Occipital lobe (tissue), 2 donors: Measurements from ENCODE around the gene FOXD4L1. TPM values are rescaled to one million over a fixed set of nuclear protein-coding genes. Genes with fewer than 3 reads are reported as not detected.
"Not testable (repeated sequence)": the region's sequence is repeated elsewhere in the genome, so short reads cannot be mapped to it uniquely, and the experiment has no call there.

Source experiments
- DNase-seq: peaks from one replicate; lab custom pipeline; 2025; lab: John Stamatoyannopoulos, UW
- total RNA-seq: library from RNA; depleted of rRNA; stranded (reverse); fragments of >200 nt; gene quantifications from one replicate; pipeline ENCODE4 v1.2.3, GENCODE V29; 2014

The FOXD4L1 gene
- total RNA-seq, result 0.31 TPM

DNA sequence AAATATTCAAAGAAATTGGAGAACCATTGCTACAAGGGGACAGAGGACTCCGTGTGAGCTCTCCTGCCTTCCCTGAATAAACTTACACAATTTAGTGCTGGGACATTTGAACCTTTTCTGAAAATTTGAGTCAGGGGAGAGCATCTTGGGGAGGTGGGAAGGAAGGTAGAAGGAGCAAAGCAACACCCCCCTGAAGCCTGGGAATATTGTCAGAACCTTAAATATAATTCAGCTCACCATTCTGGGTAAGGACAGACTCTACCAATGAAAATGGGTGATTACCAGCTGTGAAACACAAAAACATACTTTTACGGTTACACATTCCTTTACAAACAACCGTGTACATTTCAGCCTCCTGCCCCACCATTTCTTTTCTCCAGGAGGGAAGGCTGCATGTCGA is at the start of gene FOXD4L1:
Gene FOXD4L1 (plus strand): TSS at position 301 of the 400 bp plus-strand sequence. CDS start 592 bp downstream, outside the sequence.
- not testable (repeated sequence) for DNase-seq

DNA sequence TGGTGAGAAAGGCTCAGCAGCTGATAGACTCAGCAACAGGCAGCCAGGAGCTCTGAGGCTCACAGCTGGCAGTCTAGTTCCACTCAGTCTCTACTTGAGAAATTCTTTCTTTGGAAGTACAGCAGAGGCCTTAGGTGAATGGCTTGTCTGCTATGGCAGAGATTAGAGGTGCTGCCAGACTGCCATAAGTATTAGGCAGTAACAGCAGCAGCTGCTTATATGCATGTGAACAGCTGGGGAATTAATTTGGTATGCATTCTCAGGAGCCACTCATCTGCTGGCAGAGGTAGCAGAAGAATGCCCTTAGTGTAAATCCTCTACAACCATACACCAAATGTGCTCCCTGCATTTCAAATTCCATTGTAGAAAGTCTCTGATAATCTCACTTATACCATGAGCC is 32.7 kb upstream of the FOXD4L1 start:
- not testable (repeated sequence) for DNase-seq

DNA sequence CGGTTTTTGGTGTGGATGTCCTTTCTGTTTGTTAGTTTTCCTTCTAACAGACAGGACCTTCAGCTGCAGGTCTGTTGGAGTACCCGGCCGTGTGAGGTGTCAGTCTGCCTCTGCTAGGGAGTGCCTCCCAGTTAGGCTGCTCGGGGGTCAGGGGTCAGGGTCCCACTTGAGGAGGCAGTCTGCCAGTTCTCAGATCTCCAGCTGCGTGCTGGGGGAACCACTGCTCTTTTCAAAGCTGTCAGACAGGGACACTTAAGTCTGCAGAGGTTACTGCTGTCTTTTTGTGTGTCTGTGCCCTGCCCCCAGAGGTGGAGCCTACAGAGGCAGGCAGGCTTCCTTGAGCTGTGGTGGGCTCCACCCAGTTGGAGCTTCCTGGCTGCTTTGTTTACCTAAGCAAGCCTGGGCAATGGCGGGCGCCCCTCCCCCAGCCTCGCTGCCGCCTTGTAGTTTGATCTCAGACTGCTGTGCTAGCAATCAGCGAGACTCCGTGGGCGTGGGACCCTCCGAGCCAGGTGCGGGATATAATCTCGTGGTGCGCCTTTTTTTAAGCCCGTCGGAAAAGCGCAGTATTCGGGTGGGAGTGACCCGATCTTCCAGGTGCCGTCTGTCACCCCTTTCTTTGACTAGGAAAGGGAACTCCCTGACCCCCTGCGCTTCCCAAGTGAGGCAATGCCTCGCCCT is 21.6 kb upstream of the FOXD4L1 start:
- DNase-seq, result not testable (repeated sequence)

DNA sequence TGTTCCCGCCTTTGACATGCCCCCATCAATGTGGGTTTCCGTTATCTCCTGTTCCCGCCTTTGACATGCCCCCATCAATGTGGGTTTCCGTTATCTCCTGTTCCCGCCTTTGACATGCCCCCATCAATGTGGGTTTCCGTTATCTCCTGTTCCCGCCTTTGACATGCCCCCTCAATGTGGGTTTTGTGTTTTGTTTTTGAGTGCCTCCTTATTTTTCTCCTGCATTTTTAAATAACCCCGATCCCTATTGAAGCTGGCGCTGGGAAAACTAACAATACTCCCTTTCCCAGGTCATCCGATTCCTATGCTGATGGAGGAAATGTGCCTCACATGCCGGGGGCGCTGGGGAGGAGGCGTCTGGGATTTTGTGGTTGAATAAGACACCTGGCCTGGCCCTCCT is 1.9 kb upstream of the FOXD4L1 start:
- not testable (repeated sequence) for DNase-seq

DNA sequence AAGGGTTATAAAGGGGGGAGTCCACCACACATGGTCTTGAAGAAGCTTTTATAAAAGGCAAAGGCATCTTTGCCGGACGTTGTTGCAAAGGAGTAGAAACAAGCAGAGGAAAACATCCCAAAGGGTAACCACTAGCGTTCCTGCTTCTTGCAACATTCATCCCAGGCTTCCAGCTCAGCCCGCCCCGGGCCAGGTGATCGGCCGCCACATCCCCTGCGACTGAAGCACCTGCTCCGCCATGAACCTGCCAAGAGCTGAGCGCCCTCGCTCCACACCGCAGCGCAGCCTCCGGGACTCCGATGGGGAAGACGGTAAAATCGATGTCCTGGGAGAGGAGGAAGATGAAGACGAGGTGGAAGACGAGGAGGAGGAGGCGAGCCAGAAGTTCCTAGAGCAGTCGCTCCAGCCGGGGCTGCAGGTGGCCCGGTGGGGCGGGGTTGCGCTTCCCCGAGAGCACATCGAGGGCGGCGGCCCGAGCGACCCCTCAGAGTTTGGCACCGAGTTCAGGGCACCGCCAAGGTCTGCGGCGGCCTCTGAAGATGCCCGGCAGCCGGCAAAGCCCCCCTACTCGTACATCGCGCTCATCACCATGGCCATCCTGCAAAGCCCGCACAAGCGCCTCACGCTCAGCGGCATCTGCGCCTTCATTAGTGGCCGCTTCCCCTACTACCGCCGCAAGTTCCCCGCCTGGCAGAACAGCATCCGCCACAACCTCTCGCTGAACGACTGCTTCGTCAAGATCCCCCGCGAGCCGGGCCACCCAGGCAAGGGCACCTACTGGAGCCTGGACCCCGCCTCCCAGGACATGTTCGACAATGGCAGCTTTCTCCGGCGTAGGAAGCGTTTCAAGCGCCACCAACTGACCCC is 787 bp downstream of the FOXD4L1 start:
- DNase-seq, result not testable (repeated sequence)

DNA sequence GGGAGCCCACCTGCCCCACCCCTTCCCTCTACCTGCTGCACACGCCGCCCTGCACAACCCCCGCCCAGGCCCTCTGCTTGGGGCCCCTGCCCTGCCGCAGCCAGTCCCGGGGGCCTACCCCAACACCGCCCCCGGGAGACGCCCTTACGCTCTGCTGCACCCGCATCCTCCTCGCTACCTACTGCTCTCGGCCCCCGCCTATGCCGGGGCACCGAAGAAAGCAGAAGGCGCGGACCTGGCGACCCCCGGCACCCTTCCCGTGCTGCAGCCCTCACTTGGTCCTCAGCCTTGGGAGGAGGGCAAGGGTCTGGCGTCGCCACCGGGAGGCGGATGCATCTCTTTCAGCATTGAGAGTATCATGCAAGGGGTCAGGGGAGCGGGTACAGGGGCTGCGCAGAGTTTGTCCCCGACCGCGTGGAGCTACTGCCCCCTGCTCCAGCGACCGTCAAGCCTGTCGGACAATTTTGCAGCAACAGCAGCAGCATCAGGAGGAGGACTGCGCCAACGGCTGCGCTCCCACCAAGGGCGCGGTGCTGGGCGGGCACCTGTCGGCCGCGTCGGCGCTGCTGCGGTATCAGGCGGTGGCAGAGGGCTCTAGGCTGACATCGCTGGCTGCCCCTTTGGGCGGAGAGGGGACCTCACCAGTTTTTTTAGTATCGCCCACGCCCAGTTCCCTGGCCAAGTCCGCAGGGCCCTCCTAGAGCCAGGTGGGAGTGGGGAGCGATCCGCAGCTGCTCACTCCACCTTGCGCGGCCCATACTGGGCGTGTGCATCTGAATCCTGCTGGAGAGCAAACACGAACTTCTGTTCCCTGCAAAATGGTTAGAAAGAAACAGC is 1.6 kb downstream of the FOXD4L1 start:
- DNase-seq, result not testable (repeated sequence)

DNA sequence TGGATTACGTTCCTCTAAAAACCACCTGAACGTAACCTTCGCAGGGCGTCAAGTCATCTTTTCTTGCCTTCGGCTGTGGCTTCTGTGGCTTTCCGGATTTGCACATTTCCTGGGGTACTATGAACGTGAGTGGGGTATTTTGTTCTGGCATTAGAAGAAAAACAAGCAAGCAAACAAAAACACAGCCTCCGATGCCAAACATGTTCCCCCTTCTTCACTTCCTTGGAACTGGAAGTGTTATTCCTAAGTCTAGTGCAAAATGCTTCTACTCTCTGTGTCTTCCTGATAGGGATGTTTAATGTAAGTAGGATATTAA is 2.2 kb downstream of the FOXD4L1 start:
- DNase-seq, result not testable (repeated sequence)

DNA sequence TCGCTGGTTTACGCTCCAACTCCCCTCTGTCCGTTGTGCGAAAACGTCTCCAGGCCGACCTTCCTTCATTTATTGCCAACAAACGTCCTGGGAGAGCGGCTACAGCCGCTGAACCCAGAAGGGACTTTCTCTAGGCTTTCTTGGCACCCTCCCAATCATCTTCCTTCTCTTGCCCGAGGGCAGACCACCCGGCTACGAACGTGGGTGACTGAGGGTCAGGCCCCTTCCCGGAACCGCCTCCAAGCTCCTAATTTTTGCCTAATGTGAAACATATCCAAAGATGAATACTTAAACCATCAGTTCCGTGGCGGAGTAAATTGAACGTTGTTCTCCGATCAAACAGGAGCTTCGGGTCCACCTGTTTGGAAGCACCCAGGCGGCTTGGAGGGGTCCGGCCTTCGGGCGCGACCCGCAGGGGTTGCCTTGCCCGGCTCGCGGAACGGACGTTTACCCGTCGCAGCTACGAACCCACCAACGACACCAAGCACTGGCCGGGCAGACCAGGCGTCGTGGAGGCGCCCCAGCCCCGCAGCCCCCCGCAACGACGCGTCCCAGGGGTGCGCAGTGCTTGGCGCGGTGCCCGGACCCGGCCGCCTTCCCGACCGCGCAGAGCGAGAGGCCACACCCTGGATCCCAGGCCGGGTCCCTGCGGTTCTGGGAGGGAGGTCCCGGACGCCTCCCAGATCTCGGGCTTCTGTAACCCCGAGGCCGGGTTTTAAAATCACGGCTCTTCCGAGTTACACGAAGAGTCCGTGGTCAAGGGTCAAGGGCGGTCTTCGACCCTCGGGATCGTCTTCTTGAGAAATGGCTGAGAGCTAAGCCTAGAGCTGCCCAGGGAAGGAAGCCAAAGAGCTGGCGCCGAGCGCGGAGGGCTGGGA is 4.0 kb downstream of the FOXD4L1 start:
- DNase-seq, result not testable (repeated sequence)

DNA sequence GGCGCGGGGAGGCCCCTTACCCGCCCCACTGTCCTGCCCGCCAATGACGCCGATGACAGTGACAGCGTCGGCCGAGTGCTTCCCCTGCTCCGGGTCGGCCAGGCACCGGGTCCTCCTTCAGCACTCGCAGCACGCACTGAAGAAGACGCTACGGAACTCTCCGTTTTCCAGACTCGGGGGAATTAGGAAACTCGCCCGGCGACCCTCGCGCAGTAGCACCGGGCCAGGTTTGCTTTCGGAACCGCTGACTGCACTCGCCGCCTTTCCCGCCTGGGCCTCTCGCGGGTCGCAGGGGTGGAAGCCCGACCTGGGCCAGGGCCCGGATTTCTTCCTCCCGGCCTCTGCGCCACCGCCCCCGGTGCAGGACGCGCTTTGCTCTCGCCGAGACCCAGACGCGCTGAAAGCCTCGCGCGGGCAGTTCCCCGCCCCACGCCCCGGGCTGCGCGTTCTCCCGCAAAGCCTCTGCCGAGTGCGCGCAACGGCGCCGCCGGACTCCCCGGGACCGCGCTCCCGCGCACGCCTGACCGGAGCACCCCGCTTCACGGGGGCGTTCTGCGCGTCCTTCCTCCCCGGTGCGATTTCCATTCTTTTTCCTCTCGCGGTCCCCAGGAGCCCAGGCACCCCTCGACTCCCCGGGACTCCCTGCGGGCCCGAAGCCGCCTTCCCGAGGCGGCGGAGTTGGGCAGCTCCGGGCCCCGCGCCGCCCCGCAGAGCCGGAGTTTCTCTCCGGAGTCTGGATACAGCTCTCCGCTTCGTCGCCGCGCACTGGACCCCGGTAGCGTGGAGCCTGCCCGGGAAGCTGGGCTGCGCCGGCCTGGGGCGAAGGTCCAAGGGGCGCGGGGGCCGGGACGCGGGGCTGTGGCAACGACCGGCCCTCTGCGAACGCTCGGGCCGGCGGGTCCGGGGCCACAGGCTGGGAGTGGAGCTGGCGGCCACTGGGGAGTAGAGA is 4.9 kb downstream of the FOXD4L1 start:
- not testable (repeated sequence) for DNase-seq

DNA sequence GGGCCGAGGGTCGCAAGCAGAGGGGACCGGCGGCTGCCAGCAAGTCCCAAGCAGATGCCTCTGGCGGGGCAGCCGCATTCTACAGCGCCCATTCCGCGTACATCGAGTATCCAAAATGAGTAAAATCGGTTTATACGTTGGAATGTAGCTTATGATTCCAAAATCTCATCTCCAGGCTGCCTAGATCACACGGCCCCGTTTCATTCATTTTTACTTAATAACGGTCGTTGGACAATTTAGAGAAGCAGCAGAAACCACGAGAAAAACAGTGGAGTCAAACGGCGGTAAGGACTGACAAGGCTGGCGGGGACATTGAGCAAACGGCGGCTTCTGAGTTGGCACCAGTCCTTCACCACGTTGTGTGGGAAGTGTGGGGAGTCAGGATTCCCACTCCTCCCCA is 5.6 kb downstream of the FOXD4L1 start:
- DNase-seq, result not testable (repeated sequence)

DNA sequence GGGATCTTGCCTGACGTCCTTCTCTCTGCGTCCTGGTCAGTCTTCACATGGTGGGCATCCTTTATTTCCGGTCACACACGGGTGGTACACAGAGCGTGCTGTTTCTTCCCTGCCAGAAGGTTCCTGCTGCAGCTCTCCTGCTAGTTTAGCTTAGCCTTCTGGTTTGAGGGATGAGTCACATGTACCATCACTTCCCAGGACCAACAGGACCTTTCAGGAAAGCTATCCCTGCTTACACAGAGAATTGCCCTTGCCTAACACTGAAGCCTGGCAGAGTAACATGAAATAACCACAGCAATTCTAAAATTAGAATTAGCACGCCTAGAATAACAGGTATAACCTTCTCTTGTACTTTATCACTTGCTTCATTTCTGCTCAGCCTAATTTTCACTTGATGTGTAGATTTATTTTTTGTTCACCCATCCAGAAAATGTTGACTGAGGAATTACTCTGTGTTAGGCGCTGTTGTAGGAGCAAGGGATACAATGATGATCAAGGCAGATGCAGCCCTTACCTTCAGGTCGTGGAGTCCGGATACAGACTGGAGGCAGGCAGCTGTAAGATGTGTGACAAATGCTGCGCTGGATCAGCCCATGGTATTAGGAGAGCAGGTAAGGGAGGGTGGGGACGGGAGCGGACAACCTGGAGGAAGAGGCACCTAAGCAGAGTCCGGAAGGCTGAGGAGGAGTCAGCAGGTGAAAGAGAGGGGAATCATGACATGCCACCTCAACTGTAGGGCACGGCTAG is 9.1 kb downstream of the FOXD4L1 start:
- not testable (repeated sequence) for DNase-seq

DNA sequence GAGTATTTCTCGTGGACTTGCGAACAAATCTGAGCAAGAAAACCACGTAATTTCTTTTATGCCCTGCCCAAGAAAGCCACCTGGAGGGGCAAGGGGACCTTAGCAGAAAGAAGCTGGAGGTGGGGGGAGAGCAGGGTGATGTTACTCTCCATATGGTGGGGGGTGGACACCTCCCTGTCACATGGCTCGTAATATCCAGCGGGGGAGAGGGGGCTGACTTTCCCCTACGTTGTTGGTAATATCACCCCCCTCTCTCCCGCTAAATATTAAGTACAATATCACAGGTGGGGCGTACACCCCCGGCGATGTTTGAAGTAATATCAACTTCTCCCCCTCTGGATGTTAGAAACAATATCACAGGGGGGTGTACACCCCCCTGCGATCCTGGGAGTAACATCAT is 9.7 kb downstream of the FOXD4L1 start:
- not testable (repeated sequence) for DNase-seq

DNA sequence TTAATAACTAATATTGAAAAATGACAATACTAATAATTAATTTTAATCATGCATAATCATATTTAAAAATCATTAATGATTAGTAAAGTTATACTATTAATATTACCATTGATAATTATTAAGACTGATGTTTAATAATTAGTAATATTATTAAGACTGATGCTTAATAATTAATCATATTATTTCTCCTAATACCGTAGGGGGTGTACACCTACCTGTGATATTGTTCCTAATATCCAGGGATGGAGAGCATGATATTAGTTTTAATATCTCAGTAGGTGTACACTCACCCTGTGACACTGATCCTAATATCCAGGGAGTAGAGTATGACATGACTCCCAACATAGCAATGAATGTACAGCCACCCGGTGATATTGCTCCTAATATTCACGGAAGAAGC is 12.4 kb downstream of the FOXD4L1 start:
- not testable (repeated sequence) for DNase-seq

DNA sequence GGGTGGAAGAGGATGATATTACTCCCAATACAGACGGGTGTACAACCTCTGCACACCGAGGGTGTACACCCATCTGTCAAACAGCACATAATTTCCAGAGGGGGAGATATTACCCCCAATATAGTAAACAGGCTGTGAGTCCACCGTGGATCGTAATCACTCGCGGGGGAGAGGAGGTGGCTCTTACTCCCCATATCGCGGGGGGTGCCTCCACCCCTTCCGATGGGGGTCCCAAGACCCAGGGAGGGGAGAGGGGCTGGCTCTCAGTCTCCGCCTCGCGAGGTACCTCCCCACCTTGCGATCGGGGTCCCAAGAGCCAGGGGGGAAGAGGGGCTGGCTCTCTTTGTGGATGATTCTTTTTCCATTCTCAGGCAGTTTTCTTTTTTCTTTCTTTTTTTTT is 13.4 kb downstream of the FOXD4L1 start:
- DNase-seq, result not testable (repeated sequence)

DNA sequence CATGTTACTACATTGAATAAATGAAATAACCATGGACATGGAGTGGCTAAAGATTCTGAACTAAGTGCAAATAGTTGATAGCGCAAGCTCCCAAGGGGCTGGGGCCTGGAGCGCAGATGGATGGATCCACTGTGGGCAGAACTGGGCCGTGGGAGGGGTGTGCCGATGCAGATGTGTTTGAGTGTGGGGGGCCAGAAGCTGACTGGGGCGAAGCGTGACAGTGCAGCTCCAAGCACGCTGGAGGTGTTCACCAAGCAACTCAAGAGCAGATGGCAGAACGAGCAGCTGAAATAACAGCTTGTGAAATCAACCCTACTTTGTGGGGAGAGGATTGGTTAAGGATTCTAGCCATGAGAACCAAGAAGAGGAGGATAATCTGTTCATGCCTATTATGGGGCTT is 17.0 kb downstream of the FOXD4L1 start:
- DNase-seq, result not testable (repeated sequence)

DNA sequence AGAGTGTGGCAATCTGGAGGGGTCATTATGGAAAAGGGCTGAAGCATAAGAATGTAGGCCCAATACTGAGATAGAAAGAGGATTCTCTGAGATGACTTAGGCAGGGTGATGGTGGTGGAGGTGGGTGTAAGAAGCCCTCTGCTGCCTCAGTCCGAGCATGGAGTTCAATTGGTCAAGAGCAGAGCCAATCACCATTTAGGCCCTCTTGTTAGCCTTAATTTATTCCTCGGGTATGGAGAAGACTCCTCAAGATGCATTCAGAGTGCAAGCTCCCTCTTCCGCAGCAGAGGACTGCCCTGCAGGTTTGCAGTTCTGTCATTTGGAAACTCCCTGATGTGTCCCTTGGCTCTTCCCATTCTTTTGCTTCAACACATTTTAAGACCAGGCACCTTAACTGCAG is 17.5 kb downstream of the FOXD4L1 start:
- DNase-seq, result not testable (repeated sequence)

DNA sequence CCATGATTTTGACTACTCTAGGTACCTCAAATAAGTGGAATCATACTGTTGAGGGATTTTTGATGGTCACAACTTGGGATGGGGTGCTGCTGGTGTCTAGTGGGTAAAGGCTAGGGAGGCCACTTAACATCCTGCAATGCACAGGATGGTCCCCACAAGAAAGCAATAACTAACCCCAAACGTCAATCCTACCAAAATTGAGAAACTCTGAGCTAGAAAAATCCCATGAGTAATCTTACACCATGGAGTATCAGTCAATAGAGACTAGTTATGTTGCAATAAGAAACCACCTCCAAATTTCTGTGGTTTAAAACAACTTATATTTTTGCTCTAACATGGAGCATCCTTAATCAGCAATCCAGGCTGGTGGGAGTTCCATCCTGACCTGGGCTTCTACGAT is 18.6 kb downstream of the FOXD4L1 start:
- DNase-seq, result not testable (repeated sequence)

DNA sequence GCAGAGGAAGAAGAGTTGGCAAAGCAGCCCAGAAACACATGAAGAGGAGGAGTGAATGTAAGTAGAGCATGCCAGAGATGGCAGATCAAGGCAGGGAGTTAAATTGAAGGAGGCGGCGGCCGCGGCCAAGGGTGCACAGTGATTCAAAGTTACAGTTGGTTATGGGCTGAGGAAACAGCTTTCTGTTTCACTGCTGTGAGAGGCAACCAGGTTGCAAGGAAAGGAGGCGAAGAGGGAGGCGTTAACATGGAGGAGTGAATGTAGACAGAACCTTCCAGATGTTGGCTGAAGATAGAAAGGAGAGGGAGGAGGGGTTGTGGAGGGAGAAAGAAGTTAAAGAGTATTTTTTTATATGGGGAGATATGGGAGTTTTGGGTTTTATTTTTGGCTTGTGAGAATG is 22.4 kb downstream of the FOXD4L1 start:
- DNase-seq, result not testable (repeated sequence)

DNA sequence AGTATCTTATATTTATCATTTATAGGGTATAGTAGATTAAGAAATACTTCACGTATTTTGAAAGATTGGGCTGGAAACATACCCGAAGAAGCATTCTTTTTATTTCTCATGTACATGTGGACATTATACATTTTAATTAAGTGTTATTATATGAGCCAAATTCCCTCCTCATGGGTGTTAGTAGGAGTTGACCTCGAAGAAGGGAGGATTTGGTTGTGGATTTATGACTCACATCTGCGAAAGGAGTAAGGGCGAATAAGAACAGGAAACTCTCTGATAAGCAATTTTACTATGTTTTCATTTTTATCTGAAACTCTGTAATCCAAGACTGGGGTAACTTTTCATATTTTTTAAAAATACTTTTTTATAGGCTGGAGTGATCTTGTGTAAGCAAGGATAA is 23.0 kb downstream of the FOXD4L1 start:
- not testable (repeated sequence) for DNase-seq
